Ishikawa (cell line): ENCODE measurements around the gene GLT6D1.

Experiments used
- CEBPB ChIP-seq: IDR thresholded peaks from 2 replicates; pipeline ENCODE4 v1.6.1; 2012
- CREB1 ChIP-seq: IDR thresholded peaks from 2 replicates; pipeline ENCODE4 v1.6.1; 2012; ENCODE audit warnings: low read depth
- EGR1 ChIP-seq: IDR thresholded peaks from 2 replicates; pipeline ENCODE4 v1.6.1; 2012
- EP300 ChIP-seq: IDR thresholded peaks from 2 replicates; pipeline ENCODE4 v1.6.1; 2012; ENCODE audit warnings: borderline replicate concordance
- FOXM1 ChIP-seq: IDR thresholded peaks from 2 replicates; pipeline ENCODE4 v1.6.1; 2012; ENCODE audit warnings: low read depth, borderline replicate concordance
- MAX ChIP-seq: IDR thresholded peaks from 2 replicates; pipeline ENCODE4 v1.6.1; 2012
- NFIC ChIP-seq: IDR thresholded peaks from 2 replicates; pipeline ENCODE4 v1.6.1; 2012
- REST ChIP-seq: IDR thresholded peaks from 2 replicates; pipeline ENCODE4 v1.6.1; 2012; ENCODE audit warnings: low read depth, mild to moderate bottlenecking
- TEAD4 ChIP-seq: IDR thresholded peaks from 2 replicates; pipeline ENCODE4 v1.6.1; 2012
- YY1 ChIP-seq: IDR thresholded peaks from 2 replicates; pipeline ENCODE4 v1.6.1; 2012; ENCODE audit warnings: low read depth

- TF ChIP-seq FOXM1 (no peak), CEBPB (no peak), NFIC (no peak), EP300 (no peak), REST (no peak), YY1 (no peak), TEAD4 (no peak), MAX (no peak), CREB1 (no peak), EGR1 (no peak)
Observed at GRCh38 chr9:135689011-135689410, 49.7 kb upstream of the GLT6D1 start.
